GM12864 (cell line): ENCODE data around the gene ALPP.

Source experiments
- DNase-seq: peaks from one replicate; pipeline ENCODE4 v3.0.0-alpha.2; 2011; ENCODE audit warnings: low read depth
- H3K4me3 ChIP-seq: 2 replicates; pipeline ENCODE4 v1.5.1; 2011; ENCODE audit warnings: mild to moderate bottlenecking, low read depth, low read length, control low read depth
- TF ChIP-seq, protein P1 (sequence below): IDR thresholded peaks from 2 replicates; pipeline ENCODE4 v1.5.1; 2011; ENCODE audit warnings: low read depth, mild to moderate bottlenecking, moderate library complexity, low read length, control low read depth, inconsistent platforms; ENCODE audit errors: missing control alignments

The ALPP gene

GRCh38 chr2:232345251-232345650, 33.3 kb upstream of the ALPP start:
- DNase-seq = no peak
- H3K4me3 ChIP-seq = no peak overlapping the region
- TF ChIP-seq, protein P1, sequence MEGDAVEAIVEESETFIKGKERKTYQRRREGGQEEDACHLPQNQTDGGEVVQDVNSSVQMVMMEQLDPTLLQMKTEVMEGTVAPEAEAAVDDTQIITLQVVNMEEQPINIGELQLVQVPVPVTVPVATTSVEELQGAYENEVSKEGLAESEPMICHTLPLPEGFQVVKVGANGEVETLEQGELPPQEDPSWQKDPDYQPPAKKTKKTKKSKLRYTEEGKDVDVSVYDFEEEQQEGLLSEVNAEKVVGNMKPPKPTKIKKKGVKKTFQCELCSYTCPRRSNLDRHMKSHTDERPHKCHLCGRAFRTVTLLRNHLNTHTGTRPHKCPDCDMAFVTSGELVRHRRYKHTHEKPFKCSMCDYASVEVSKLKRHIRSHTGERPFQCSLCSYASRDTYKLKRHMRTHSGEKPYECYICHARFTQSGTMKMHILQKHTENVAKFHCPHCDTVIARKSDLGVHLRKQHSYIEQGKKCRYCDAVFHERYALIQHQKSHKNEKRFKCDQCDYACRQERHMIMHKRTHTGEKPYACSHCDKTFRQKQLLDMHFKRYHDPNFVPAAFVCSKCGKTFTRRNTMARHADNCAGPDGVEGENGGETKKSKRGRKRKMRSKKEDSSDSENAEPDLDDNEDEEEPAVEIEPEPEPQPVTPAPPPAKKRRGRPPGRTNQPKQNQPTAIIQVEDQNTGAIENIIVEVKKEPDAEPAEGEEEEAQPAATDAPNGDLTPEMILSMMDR = no peak

DNA sequence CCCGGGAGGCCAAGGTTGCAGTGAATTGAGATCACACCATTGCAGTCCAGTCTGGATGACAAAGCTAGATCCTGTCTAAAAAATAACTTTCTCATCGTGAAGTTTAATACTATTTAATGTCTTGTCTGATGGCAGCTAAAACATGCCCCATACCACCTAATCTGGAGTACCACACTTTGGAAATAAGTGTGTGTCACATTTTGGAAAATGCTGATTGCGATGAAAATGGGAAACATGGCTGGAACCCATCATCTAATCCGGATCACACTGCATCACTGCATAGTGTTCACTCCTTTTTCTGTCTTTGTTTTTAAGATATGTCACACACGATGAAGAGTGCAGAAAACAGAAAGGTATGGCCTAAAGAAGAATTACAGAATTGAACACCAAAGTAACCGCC, 31.2 kb upstream of the ALPP start:
- no peak for DNase-seq
- TF ChIP-seq, protein P1 = no peak
- H3K4me3 ChIP-seq = no peak overlapping the region

- H3K4me3 ChIP-seq = no peak overlapping the region
- DNase-seq = no peak
- TF ChIP-seq, protein P1 = no peak
These were observed 29.6 kb upstream of the ALPP start for GRCh38 chr2:232348936-232349335.

DNA sequence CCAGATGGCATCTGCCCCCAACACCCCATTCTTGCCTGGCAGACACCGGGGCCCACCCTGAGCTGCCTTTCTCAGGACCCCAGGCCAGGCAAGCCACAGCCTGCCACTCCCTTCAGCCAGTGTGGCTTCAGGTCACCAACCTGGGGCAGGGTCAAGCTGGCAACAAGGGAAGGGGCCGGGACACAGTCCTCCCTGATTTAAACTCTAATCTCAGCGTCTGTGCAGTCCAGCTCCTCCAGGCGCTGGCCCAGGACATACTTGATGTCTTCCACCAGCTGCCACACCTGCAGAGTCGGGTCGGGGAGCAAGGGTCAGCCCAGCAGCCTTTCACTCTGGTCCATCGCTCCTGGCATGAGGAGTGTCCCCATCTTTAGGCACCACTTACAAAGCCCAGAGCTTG, 29.0 kb upstream of the ALPP start:
- DNase-seq = no peak
- H3K4me3 ChIP-seq = no peak overlapping the region
- TF ChIP-seq, protein P1 = no peak

DNA sequence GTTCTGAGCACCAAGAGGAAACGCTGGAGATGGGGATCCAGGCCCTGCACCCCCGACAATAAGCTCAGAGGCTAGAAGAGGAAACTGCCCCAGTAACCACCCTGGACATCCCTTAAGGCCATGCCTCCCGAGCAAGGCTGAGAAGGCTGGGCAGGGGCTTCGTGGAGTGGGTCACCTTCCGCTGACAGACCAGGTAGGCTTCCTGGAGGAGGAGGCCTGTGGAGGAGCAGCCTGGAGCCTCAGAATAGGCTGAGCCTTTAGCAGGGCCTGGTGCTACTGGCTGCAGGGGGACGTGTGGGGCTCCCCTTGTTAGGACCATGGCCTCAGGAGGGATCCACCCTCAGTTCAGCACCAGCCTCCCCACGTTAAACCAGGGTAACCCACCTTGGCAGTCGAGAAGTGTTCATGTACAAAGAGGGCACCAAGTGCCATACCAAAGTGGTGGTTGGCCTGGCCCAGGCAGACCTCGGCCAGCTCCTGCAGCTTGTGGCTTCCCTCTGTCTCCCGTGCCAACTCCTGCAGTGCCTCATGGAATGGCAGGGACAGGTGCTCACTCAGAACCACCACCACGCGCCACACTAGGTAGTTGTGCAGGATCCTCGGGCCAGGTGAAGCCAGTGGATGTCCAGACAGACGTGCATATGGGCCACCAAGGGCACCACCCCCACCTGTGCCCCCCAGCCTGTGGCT, 28.5 kb upstream of the ALPP start:
- DNase-seq = no peak
- no peak overlapping the region for H3K4me3 ChIP-seq
- TF ChIP-seq, protein P1 = no peak

GRCh38 chr2:232350804-232351685, 27.5 kb upstream of the ALPP start:
- TF ChIP-seq, protein P1 = no peak
- no peak for DNase-seq
- no peak overlapping the region for H3K4me3 ChIP-seq
